NCI-H2196 treated with DMSO at 0.1 percent for 48 hours (cell line): ENCODE data around the gene MRPL20.
"Not testable (repeated sequence)": the region's sequence is repeated elsewhere in the genome, so short reads cannot be mapped to it uniquely, and the experiment has no call there.

Experiments used
- DNase-seq: peaks from one replicate; lab custom pipeline; 2025; ENCODE audit not compliant: unreplicated experiment; lab: John Stamatoyannopoulos, UW

Gene MRPL20

DNA sequence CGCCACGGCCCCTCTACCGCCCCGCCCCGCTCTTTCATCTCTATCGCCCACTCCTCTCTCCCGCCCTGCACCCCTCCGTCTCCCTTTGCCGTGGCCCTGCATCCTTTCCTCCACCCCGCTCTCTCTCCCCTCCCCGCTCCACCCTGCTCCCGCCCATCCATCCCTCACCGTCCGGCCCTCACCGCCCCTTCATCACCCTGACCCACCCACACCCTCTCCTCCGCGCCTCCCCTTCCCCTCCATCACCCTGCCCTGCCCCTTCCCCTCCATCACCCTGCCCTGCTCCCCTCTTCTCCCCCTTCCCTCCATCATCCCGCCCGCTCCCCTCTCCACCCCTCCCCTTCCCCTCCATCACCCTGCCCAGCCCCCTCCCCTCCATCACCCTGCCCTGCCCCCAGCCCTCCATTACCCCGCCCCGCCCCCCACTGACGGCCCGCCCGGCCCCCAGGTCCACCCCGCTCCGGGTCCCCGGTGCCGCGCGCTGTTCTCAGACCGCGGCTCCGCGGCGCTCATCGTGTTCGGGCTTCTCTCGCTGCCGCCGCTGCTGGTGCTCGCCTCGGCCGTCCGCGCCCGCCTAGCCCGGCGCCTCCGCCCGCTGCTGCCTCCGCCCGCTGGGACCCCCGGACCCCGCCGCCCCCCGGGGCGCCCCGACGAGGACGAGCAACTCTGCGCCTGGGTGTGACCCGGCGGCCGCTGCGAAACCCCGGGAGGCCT, 20.2 kb upstream of the MRPL20 start:
- no peak for DNase-seq

GRCh38 chr1:1426496-1427105, 19.5 kb upstream of the MRPL20 start:
- DNase-seq: no peak

GRCh38 chr1:1425753-1426495, 18.8 kb upstream of the MRPL20 start:
- DNase-seq: no peak

GRCh38 chr1:1425426-1425752, 18.3 kb upstream of the MRPL20 start:
- no peak for DNase-seq

DNA sequence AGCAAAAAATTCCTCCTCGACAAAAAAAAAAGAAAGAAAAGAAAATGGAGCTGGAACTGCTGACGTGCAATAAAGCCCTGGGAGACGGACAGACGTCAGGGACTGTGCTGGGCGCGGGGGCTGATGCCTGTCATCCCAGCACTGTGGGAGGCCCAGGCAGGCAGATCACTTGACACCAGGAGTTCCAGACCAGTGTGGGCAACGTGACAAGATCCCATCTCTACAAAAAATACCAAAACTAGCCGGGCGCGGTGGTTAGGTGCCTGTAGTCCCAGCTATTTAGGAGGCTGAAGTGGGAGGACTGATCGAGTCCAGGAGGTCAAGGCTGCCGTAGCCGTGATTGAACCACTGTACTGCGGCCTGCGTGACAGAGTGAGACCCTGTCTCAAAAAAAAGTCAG, 17.6 kb upstream of the MRPL20 start:
- DNase-seq: no peak

DNA sequence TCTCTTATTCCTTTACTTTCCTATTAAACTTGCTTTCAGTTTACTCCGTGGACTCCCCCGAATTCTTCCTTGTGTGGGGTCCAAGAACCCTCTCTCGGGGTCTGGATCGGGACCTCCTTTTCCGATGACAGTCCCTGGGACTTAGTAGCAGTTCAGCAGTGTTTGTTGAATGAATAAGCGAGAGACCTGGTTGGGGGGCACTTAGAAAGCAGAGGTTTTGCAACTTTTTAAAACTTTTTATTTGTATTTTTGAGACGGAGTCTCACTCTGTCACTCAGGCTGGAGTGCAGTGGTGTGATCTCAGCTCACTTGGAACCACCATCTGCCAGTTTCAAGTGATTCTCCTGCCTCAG, 16.1 kb upstream of the MRPL20 start:
- no peak for DNase-seq

GRCh38 chr1:1422465-1423244, 15.6 kb upstream of the MRPL20 start:
- DNase-seq: no peak

GRCh38 chr1:1421907-1422464, 14.9 kb upstream of the MRPL20 start:
- DNase-seq: no peak

DNA sequence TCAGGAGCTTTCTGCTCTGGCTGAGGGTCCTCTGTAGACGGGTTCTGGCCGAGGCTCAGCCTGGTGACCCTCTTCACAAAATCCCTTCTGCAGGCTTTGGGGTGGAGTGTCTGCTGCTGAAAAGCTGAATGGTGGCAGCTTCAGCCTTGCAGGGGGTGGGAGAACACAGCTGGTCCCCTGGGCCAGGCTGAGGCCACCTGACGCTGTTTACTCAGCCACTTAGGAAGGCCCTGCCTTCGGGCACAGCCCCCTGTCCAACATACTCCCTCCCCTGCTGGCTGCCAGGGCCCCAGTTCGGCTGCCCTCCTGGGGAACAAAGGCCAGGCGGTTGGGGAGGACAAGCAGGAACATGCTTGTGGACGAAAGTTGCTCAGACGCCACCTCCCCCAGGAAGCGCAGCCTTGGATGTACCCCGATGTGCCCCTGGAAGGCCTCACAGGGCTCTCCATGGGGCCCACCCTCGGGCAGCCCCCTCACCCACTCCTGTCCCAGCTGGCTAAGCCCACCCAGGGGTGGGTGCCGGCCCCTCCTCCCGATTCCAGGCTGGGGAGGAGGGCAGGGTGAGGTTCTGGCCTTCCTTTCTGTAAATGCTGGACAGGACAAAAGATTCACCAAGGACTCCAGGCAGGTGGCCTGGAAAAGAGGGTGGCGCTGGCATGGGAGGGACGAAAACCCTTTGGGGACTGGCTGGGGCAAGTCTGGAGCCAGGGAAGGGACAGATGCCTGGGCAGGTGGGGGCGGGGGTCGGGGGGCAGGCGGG, 14.2 kb upstream of the MRPL20 start, which contains the start of gene ANKRD65:
Gene ANKRD65 (minus strand): TSS at position 130 of the 760 bp plus-strand sequence. CDS start 271 bp downstream, outside the sequence.
- DNase-seq: peak; percentile 70

DNA sequence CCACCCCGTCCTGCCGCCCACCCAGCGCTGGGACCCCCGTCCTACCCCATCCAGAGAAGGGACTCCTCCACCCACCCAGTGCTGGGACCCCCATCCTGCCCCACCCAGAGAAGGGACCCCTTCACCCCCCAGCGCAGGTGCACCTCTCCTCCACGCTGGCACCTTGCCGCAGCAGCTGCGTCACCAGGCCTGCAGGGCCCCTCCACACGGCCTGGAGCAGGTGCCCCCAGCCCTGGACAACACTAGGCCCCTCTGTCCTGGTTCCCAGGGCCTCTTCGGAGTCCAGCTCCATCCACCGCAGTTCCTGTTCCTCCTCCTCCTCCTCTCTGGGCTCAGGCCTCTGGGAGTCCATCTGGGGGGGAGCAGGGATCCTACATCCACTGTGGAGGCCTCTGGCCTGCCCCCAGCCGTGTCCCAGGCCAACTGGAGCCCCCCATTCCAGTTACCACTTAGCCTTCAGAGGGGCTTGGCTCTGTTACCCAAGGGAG, 13.6 kb upstream of the MRPL20 start:
- no peak for DNase-seq

GRCh38 chr1:1419813-1420653, 12.9 kb upstream of the MRPL20 start:
- no peak for DNase-seq

DNA sequence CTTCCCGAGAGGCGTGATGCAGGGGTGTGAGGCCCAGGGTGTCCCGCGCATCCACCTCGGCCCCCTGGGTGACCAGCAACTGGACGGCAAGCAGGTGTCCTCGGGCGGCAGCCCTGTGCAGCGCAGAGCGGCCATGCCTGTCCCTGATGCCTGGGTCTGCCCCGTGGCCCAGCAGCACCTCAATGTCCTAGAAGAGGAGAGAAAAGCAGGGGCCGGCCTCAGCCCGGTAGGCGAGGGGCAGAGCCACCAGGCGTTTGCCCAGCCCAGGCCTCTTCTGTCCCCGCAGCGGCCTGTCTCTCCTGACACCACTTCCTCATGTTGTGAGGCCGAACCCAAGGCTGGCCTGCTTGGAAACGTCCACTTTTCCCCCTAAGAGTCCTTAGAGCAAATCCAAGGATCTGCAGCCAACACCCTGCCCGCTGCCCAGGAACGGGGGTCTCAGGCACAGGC, 12.3 kb upstream of the MRPL20 start:
- no peak for DNase-seq

GRCh38 chr1:1418464-1419362, 11.6 kb upstream of the MRPL20 start:
- DNase-seq: no peak

DNA sequence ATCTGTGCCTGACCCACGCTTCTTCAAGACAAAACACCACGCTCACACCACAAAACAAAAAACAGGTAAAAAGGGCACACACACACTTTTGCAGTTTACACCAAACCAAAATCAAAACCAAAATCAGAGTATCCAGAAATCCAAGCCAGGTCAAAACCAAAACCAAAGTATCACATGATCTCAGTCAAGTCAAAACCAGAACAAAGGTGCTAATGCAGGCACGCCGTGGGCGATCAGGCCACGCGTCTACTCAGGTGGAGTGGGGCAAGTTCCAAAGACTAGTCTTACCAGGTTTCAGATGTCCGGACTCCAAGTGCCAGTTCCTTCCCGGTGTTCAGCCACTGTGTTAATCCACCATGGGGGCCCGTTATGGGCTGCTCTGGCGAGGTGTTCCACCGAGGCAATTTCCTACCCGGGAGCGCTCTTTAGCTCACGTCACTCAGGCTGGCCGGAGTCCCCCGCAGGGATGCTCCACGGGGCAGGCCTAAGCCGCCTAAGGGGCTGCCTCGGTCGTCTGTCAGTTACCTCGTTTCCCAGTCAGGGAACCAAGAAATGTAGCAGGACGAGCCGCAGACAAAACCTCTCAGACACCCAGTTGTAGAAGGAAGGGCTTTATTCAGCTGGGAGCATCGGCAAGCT, 10.9 kb upstream of the MRPL20 start:
- not testable (repeated sequence) for DNase-seq

DNA sequence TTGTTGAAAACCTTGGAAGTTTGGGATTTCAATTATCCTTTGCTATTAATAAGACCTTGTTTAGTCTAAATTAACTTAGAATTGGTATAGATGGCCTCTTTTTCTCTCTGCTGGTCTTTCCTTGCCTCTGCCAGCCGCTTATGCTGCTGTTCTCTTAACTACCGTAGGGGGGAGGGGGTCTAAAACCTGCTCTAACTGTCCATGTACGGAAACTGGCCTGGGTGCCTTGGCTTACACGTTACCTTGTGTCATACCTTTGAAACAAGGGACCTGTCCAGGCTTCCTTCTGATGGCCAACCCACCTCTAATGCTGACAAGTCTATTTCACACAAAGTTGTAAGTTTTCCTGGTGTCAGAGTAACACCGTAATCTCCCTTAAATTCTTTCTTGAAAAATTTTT, 10.3 kb upstream of the MRPL20 start:
- DNase-seq: not testable (repeated sequence)

GRCh38 chr1:1415751-1416150, 8.7 kb upstream of the MRPL20 start:
- no peak for DNase-seq

GRCh38 chr1:1412311-1412902, 5.3 kb upstream of the MRPL20 start:
- DNase-seq: not testable (repeated sequence)
